ENCODE results near the gene SRPRB.

Gene SRPRB

DNA sequence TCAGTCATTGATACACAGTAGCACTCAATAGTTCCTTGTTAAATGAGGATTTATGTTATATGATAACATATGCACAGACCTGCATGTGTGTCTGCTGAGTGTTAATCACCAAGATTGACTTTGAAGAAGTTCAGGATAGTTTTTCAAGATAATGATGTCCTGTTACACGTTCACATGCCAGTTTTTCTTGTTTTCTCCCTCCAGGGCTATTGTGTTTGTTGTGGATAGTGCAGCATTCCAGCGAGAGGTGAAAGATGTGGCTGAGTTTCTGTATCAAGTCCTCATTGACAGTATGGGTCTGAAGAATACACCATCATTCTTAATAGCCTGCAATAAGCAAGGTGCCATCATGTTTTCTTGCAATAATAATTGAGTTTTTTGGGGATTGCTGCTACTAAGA is 9.8 kb downstream of the SRPRB start:
- Histone ChIP-seq H3K9me3 (ENCODE audit: control insufficient read depth, low read depth, low read length) (no peaks in the 10 kb centered on the region), H3K4me3 (ENCODE audit: low read length) (no peak overlapping the region), H3K4me1 (ENCODE audit: control insufficient read depth, low read depth, low read length) (no peaks in the 10 kb centered on the region), H3K27me3 (ENCODE audit: control insufficient read depth, insufficient read depth, low read length) (no peaks in the 10 kb centered on the region), H3K36me3 (ENCODE audit: control insufficient read depth, low read depth, low read length) (peaks cover 70% of the 10 kb centered on the region), H3K9ac (ENCODE audit: low read length) (no peak overlapping the region), H3K27ac (ENCODE audit: low read length) (no peak overlapping the region)

DNA sequence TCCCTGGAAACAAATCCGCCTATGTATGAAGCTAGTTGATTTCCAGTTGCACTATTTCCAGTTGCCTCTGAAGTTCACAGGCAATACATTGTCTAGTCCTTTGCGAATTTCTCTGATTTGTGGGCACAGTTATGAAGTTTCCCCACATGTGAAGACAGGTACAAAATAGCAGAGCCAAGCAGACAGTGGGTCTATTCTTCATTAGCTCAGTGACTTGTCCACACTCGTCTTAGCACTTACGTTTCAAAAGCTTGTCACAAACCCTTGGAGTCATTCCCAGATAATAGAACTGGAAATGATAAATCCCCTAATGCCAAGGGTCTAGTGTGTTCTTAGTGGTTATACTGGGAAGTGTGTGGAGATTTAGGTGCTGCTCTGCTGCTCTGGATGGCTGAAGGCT is 14.5 kb downstream of the SRPRB start:
- Histone ChIP-seq H3K9ac (ENCODE audit: low read length) (no peak overlapping the region), H3K9me3 (ENCODE audit: control insufficient read depth, low read depth, low read length) (no peaks in the 10 kb centered on the region), H3K36me3 (ENCODE audit: control insufficient read depth, low read depth, low read length) (peaks cover 63% of the 10 kb centered on the region), H3K4me1 (ENCODE audit: control insufficient read depth, low read depth, low read length) (peaks cover 18% of the 10 kb centered on the region), H3K27ac (ENCODE audit: low read length) (no peak overlapping the region), H3K4me3 (ENCODE audit: low read length) (no peak overlapping the region), H3K27me3 (ENCODE audit: control insufficient read depth, insufficient read depth, low read length) (no peaks in the 10 kb centered on the region)

- Histone ChIP-seq H3K9me3 (ENCODE audit: control insufficient read depth, low read depth, low read length) (no peaks in the 10 kb centered on the region), H3K27me3 (ENCODE audit: control insufficient read depth, insufficient read depth, low read length) (no peaks in the 10 kb centered on the region), H3K9ac (ENCODE audit: low read length) (no peak overlapping the region), H3K4me3 (ENCODE audit: low read length) (no peak overlapping the region), H3K36me3 (ENCODE audit: control insufficient read depth, low read depth, low read length) (peaks cover 53% of the 10 kb centered on the region), H3K4me1 (ENCODE audit: control insufficient read depth, low read depth, low read length) (peaks cover 18% of the 10 kb centered on the region), H3K27ac (ENCODE audit: low read length) (no peak overlapping the region)
Measured at GRCh38 chr3:133820889-133821675, 15.5 kb downstream of the SRPRB start.

GRCh38 chr3:133821767-133822638 is 16.4 kb downstream of the SRPRB start:
- H3K27ac ChIP-seq (ENCODE audit: low read length): no peak overlapping the region
- no peaks in the 10 kb centered on the region for H3K27me3 ChIP-seq (ENCODE audit: control insufficient read depth, insufficient read depth, low read length)
- no peak overlapping the region for H3K4me3 ChIP-seq (ENCODE audit: low read length)
- H3K9ac ChIP-seq (ENCODE audit: low read length): no peak overlapping the region
- peaks cover 44% of the 10 kb centered on the region for H3K36me3 ChIP-seq (ENCODE audit: control insufficient read depth, low read depth, low read length)
- H3K4me1 ChIP-seq (ENCODE audit: control insufficient read depth, low read depth, low read length): peaks cover 18% of the 10 kb centered on the region
- no peaks in the 10 kb centered on the region for H3K9me3 ChIP-seq (ENCODE audit: control insufficient read depth, low read depth, low read length)

DNA sequence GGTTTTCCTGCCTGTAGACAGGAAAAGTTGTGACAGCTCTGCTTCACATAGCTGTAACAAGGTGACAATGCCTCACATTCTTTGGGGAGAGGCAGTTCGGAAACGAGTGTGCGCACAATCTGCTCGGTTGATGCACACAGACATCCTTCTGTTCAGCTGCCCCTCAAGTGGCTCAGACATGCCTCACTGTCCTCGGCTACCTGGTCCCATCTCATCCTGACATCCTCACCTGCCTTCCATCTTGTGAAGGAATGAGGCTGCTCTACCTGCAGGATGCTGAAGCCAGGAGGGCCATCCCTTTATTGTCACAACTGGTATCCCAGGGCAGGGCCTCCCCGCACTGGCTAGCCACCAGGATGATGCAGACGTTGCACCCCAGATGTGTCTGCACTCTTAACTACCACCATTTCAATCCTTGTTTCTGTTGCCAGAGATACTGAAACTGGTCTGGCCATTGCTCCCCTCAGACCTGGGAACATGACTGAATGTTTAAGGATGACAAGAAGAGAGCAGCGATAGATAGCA is 19.4 kb downstream of the SRPRB start:
- peaks cover 18% of the 10 kb centered on the region for H3K4me1 ChIP-seq (ENCODE audit: control insufficient read depth, low read depth, low read length)

DNA sequence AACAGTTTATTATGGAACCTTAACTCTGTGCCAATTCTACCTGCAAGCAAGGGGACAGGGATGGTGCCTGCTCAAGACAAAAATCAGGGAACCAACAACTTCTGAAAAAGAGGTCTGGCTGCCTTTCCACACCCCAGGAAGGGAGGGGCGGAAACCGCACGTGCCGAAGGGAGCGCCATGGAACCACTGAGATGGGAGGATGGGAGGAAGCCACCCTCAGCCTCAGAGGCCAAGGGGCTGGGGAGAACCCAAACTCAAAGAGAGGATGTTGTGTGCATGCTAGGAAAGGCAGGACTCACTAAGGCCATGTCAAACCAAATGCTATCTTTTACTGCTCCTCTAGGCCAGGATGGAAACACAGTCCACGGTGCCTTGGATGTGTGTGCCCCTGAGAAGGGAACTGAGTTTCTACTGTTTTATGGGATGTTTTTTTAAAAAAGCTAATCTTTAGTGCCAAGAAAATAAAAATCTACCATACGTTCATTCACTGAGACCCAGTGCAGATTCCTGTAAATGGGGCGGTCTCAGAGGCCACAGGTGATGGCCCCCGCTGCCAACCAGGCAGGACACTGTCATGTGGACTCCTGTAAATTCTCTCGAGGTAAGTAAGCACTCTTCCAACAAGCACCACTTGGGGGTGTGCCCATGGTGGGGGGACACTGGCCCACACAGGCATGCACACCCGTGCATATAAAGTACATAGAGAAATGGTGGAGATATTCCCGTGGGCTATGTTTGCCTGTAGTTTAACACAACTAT is 20.5 kb downstream of the SRPRB start:
- H3K4me1 ChIP-seq (ENCODE audit: control insufficient read depth, low read depth, low read length): peaks cover 15% of the 10 kb centered on the region
- no peaks in the 10 kb centered on the region for H3K27me3 ChIP-seq (ENCODE audit: control insufficient read depth, insufficient read depth, low read length)
- H3K4me3 ChIP-seq (ENCODE audit: low read length): no peak overlapping the region
- no peak overlapping the region for H3K27ac ChIP-seq (ENCODE audit: low read length)
- H3K9ac ChIP-seq (ENCODE audit: low read length): no peak overlapping the region
- peaks cover 14% of the 10 kb centered on the region for H3K36me3 ChIP-seq (ENCODE audit: control insufficient read depth, low read depth, low read length)
- no peaks in the 10 kb centered on the region for H3K9me3 ChIP-seq (ENCODE audit: control insufficient read depth, low read depth, low read length)

More for the DNA sequence above, 19.4 kb downstream of the SRPRB start:
- Histone ChIP-seq H3K9me3 (ENCODE audit: control insufficient read depth, low read depth, low read length) (no peaks in the 10 kb centered on the region), H3K9ac (ENCODE audit: low read length) (no peak overlapping the region), H3K36me3 (ENCODE audit: control insufficient read depth, low read depth, low read length) (peaks cover 25% of the 10 kb centered on the region), H3K4me3 (ENCODE audit: low read length) (no peak overlapping the region), H3K27ac (ENCODE audit: low read length) (no peak overlapping the region), H3K27me3 (ENCODE audit: control insufficient read depth, insufficient read depth, low read length) (no peaks in the 10 kb centered on the region)

DNA sequence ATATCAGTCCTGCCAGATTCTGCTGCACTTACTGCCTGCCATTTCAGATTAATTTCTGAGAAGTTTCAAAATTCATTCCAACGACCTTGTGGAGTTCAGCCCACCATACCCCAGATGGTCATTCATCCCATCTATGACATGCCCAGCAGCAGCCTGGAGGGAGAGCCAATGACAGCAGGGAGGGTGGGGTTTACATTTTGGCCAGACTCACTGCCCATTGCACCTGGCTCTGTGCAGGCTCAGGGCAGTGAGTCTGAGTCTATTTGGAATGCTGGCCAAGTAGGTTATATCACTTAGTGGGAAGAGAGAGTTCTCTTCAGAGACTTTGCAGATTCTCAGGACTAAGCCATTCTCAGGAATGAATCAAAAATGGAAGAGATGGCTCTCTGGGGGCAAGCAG is 21.5 kb downstream of the SRPRB start:
- no peaks in the 10 kb centered on the region for H3K9me3 ChIP-seq (ENCODE audit: control insufficient read depth, low read depth, low read length)
- peaks cover 5% of the 10 kb centered on the region for H3K4me1 ChIP-seq (ENCODE audit: control insufficient read depth, low read depth, low read length)
- no peaks in the 10 kb centered on the region for H3K27me3 ChIP-seq (ENCODE audit: control insufficient read depth, insufficient read depth, low read length)
- no peak overlapping the region for H3K9ac ChIP-seq (ENCODE audit: low read length)
- no peak overlapping the region for H3K4me3 ChIP-seq (ENCODE audit: low read length)
- H3K36me3 ChIP-seq (ENCODE audit: control insufficient read depth, low read depth, low read length): peaks cover 9% of the 10 kb centered on the region
- no peak overlapping the region for H3K27ac ChIP-seq (ENCODE audit: low read length)

DNA sequence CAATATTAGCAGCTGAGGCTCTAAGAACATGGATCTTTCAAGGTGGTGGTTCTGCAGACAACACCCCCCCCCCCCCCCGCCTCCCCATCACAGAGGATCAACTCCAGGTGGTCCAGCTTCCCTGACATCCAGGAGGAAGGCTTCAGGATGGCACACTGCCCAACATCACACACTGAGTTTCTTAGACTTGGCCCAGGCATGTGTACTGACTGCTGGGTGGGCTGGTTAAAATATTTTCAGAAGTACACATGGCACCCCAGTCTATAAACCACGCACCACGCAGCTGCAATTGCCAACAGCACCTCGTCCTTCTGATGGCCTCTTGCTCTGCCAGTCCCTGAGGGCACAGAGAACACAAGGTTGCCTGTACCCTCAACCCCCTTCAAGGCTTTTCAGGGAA is 22.1 kb downstream of the SRPRB start:
- H3K4me3 ChIP-seq (ENCODE audit: low read length): no peak overlapping the region
- no peaks in the 10 kb centered on the region for H3K9me3 ChIP-seq (ENCODE audit: control insufficient read depth, low read depth, low read length)
- H3K4me1 ChIP-seq (ENCODE audit: control insufficient read depth, low read depth, low read length): no peaks in the 10 kb centered on the region
- H3K27ac ChIP-seq (ENCODE audit: low read length): no peak overlapping the region
- peaks cover 3% of the 10 kb centered on the region for H3K36me3 ChIP-seq (ENCODE audit: control insufficient read depth, low read depth, low read length)
- H3K27me3 ChIP-seq (ENCODE audit: control insufficient read depth, insufficient read depth, low read length): no peaks in the 10 kb centered on the region
- no peak overlapping the region for H3K9ac ChIP-seq (ENCODE audit: low read length)

- H3K9me3 ChIP-seq (ENCODE audit: control insufficient read depth, low read depth, low read length): no peaks in the 10 kb centered on the region
- no peaks in the 10 kb centered on the region for H3K36me3 ChIP-seq (ENCODE audit: control insufficient read depth, low read depth, low read length)
- no peak overlapping the region for H3K9ac ChIP-seq (ENCODE audit: low read length)
- no peaks in the 10 kb centered on the region for H3K4me1 ChIP-seq (ENCODE audit: control insufficient read depth, low read depth, low read length)
- H3K27me3 ChIP-seq (ENCODE audit: control insufficient read depth, insufficient read depth, low read length): no peaks in the 10 kb centered on the region
- no peak overlapping the region for H3K4me3 ChIP-seq (ENCODE audit: low read length)
- no peak overlapping the region for H3K27ac ChIP-seq (ENCODE audit: low read length)
Measured at GRCh38 chr3:133828576-133829309, 23.1 kb downstream of the SRPRB start.

DNA sequence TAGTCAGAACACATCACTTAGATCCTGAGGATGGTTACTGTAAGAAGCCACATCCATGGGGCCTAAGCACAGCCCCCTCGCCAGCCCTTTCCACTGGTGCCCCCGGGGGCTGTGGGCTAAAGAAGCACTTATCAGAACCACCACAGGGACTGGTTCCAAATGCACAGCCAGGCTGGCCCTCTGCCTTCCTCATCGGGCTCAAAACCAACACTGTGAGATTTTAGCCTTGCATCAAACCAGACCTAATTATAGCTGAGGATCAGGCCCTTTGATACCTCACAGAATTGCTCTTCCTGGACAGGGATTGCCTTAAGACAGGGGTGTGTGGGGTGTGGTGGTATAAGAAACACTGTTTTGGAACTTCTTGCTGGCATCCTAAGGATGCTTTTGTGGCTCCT is 23.7 kb downstream of the SRPRB start:
- Histone ChIP-seq H3K9me3 (ENCODE audit: control insufficient read depth, low read depth, low read length) (no peaks in the 10 kb centered on the region), H3K9ac (ENCODE audit: low read length) (no peak overlapping the region), H3K36me3 (ENCODE audit: control insufficient read depth, low read depth, low read length) (no peaks in the 10 kb centered on the region), H3K27me3 (ENCODE audit: control insufficient read depth, insufficient read depth, low read length) (no peaks in the 10 kb centered on the region), H3K4me3 (ENCODE audit: low read length) (no peak overlapping the region), H3K27ac (ENCODE audit: low read length) (no peak overlapping the region), H3K4me1 (ENCODE audit: control insufficient read depth, low read depth, low read length) (no peaks in the 10 kb centered on the region)

DNA sequence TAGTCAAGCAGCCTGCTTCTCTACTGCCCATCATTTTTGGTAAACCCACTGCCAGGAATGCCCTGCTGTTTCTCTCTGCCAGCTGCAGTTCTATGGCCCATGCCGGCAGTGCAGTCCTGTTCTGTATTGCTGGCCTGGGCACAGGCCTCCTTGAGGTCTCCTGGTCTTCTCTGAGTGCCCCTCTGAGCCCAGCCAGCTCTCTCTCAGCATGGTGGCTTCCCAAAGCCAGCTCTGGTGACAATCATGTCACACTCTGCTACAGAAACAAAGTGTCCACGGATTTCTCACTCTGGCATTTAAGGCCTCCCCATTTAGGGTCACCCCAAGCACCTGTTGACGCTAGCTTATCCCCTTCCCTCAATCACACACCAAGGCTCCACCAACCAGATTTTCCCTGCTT is 24.5 kb downstream of the SRPRB start:
- Histone ChIP-seq H3K4me3 (ENCODE audit: low read length) (no peak overlapping the region), H3K4me1 (ENCODE audit: control insufficient read depth, low read depth, low read length) (no peaks in the 10 kb centered on the region), H3K36me3 (ENCODE audit: control insufficient read depth, low read depth, low read length) (no peaks in the 10 kb centered on the region), H3K27ac (ENCODE audit: low read length) (no peak overlapping the region), H3K9me3 (ENCODE audit: control insufficient read depth, low read depth, low read length) (no peaks in the 10 kb centered on the region), H3K9ac (ENCODE audit: low read length) (no peak overlapping the region), H3K27me3 (ENCODE audit: control insufficient read depth, insufficient read depth, low read length) (no peaks in the 10 kb centered on the region)

Measured in iPS-18a (cell line).